ENCODE measurements around the gene ST3GAL5.
A peak's percentile ranks its signal among the peaks of the same experiment; 100 is the strongest.

Gene ST3GAL5

GRCh38 chr2:85827879-85828569 is 60.8 kb downstream of the ST3GAL5 start:
- DNase-seq, result no peak

GRCh38 chr2:85826990-85827878 is 61.6 kb downstream of the ST3GAL5 start:
- DNase-seq, result peak; percentile 42

GRCh38 chr2:85823951-85824350 is 64.8 kb downstream of the ST3GAL5 start:
- no peak for DNase-seq

DNA sequence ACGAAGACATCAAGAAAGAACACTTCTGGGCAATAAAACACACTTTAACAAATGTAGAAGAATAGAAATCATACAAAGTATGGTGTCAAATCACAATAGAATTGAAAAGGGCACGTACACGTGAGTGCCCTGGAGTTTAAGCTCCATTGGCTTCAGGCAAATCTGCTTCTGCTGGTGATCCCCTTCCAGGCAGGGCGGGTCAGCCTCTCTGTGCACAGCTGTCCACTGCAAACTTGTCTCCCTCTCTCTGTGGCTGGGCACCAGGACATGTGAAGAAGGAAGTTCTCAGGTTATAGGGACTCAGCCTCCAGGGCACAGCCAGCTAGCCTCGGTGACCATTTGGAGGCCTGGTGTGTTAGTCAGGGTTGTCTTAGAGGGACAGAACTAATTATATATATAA is 66.0 kb downstream of the ST3GAL5 start:
- DNase-seq, result no peak

GRCh38 chr2:85819811-85820510 is 68.8 kb downstream of the ST3GAL5 start:
- no peak for DNase-seq

DNA sequence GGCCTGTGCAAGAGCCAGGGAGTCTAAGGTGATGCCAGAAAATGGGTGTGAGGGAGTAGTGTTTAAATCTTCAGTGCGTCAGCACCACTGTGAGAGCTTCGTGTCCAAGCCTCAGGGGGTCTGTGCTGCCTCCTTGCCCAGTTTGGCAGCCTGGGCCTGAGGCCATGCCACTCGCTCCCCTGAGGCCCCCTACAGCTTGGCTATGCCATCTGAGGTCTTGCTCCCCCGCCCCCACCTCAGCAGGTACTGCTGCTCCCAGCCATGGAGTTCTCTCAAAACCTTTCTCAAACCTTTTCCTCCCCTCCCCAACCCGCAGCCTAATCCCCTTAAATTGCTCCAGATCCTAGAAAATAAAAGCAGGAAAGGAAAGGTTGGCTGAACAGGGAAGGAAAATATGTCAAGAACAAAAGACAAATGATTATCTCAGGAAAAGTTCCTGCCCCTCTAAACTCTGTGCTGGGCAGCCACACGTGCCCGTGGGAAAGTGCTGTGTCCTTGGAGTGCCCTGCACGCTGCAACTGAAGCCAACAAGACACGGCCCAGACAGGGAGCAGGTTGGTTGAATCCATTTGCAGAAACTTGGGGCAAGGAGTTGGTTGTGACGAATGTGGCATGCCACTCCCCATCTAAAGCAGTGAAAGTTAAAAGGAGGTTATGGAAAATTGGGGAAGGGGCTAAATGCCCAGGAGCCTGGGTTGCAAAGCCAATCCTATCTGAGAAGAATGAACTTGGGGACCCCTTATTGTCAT is 73.8 kb downstream of the ST3GAL5 start:
- no peak for DNase-seq

DNA sequence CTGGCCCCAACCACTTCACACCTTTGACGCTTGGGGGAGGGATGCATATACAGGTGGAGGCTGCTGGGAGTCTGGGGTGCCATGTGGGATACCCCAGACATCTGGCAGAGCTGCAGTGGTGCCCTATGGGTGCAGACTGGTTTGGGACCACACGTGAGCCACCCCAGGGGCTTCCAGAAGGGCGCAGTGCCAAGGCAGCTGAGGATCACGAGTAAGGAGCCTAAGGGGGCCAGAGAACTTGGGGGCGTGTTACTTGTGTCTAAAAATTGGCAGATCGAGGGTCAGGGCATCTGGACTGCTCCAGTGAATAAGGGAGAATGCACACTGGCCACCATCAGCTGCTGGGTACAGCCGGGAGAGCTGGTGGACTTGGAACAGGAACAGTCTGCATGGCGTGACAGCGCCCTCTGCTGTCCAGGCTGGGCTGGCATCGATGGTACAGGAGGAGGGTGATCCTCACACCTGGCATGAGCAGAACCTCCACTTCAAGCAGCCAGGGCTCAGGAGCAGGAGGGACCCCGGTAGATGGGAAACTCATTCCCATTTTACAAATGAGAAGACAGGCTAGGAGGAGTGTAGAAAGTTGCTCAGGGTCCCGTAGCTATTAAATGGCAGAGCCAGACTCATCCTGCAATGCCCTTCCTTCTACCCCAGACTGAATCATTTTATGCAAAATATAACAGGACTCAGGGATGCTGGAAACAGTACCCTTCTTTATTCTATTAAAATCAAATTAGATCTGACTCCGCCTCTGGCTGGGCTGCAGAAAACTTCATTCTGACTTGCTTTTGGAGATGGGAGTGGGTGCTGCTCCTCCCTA is 74.6 kb downstream of the ST3GAL5 start:
- peak; percentile 81 for DNase-seq

- no peak for DNase-seq
Observed at GRCh38 chr2:85813211-85813981, 75.4 kb downstream of the ST3GAL5 start.

DNA sequence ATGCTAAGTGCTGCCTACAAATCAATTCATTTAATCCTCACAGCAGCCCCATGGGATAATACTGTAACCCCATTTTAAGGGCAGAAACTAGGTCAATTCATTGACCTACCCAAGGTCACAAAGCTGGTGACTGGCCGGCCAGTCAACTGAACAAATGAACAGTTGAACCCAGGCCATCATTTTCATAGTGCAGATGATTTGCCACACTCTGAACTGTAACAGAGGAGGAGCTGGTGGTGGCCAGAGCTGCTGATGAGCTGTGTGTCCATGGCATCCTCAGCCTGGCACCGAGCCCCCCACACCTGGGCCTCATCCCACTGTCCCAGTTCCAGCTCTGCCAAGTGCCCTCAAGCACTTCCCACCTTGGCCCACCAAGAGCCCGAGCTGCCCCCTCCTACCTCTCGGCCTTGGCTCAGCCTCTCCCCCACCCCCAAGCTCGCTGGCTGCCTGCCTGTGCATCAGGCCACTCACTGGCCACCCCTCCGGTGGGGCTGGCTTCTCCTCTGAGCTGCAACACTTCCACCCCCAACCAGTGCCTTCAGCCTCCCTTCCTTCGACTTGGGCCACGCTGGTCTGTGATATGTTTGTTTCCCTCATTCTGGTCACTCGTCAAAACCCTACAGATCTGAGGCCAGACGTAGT is 76.6 kb downstream of the ST3GAL5 start:
- no peak for DNase-seq

GRCh38 chr2:85811180-85812093 is 77.4 kb downstream of the ST3GAL5 start:
- DNase-seq, result no peak

DNA sequence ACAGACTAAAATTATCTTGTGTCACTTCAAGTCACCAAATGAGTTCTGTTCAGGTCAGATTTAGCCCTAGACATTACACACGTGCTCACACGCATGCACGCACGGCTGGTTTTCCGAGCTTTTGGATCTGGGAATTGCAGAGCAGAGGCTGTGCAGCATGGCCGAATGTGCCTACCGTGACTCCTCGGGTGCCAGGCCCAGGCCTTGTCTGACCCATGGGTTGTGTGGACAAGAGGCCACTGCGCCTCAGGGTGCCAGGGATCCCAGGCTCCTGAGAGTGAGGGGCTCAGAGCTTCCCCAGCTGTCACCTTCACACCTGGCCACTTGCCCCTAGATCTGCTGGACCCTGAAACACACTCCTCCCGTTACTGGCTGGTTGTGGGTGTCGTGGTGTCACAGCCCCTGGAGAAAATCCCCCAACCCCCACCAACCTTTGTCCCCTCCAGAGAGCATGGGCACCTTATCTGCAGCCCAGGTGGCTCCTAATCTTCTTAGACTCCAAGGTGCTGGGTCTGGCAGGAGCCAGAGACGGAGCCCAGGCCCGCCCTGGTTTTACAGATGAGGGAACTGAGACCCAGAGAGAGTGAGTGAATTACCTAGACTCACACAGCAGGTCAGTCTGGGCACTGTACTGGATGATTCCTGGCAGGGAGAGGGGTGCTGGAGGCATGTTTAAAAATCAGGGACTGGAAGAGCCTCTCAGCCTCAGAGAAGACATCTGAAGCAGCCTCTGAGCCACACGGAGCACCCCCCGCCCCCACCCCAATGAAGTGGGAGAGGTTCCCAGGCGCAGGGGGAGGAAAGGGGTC is 78.2 kb downstream of the ST3GAL5 start:
- DNase-seq, result no peak

- no peak for DNase-seq
Observed at GRCh38 chr2:85807756-85808155, 81.0 kb downstream of the ST3GAL5 start.

DNA sequence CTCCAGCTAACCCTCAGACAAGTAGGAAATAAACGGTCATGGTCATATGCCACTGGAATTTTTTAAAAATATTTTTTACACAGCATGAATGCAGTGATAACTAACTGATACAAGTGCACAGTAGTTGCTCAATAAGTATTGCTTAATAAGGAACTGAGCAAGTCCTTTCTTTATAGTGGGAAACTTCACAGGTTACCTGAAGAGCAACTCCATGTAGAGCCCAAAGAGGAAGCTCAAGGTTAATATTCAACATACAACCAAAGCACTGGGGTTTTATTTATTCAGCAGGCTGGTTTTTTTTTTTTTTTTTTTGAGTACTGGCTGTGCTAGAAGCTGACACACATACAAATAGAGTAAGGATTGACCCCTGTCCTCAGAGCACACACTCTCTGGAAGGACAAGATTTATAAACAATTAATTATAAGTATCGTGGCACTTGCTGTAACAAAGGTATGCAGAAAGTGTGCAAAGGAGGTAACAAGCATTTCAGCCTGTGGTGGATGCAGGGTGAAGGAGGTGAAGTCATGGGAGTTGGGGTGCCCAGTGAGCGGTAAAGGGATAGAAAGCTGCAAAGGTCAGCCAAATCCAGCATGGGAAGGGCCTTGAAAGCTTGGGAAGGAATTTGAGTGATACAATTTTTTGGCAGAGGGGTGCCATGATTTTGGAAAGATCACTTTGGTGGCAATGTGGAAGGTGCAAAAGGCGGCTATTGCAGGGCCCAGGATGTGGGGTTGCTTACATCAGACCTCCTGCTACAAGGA is 82.3 kb downstream of the ST3GAL5 start:
- no peak for DNase-seq

DNA sequence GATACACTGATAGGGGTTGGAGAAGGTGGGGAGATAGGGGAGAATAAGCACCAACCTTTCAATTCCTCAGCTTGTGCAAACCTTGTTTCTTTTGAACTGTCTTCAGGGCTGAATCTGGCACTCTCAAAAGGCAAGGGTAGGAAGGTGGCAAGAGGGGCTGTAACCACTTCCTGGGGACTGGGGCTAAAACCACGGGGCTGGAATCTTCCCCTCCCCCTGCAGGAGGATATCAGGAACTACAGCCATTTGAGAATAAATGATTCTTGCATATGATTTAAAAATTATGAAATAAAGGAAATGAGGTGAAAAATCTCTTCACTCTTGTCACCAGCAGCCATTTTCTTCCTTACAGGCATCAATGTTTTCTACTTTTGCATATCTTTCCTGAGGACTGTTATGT is 84.2 kb downstream of the ST3GAL5 start:
- DNase-seq, result no peak

DNA sequence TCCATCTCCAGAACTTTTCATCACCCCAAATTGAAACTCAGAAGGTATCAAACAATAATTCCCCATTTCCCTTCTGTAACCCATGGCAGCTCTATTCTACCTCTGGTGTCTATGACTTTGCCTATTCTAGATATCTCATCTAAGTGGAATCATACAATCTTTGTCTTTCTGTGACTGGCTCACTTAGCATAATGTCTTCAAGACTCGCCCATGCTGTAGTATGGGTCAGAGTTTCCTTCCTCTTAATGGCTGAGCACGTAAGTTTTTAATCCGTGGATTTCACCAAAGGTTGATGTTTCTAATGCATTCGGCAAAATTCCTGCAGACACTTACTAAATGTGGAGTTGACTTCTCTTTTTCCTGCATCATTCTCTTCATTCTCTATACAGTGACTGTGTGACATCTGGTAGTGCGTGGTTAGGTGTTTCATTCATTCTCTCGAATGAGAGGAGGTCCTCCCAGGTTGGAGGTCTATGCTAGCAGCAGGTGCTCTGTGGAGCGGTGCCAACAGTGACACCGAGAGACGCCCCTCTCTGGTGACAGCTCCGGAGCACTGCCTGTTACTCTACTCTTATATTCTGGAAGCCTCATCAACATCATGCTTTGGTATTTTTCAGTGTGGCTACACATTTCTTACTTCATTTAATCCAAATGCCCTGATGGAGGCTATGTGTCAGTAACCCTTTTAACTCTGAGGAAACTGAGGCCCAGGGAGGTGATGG is 84.9 kb downstream of the ST3GAL5 start:
- no peak for DNase-seq

GRCh38 chr2:85802354-85803103 is 86.3 kb downstream of the ST3GAL5 start:
- no peak for DNase-seq
